CD4-positive, alpha-beta T cell treated with Interleukin-12 subunit alpha and Interleukin-12 subunit beta, for 1 hour (primary cell): ENCODE measurements around the gene PDF.

ENCODE experiments used
- DNase-seq: peaks from one replicate; pipeline ENCODE4 v3.0.0-alpha.2; 2020

PDF gene

GRCh38 chr16:69338557-69339288 is 8.3 kb upstream of the PDF start:
- DNase-seq = no peak

- no peak for DNase-seq
Observed at GRCh38 chr16:69334696-69335095, 4.3 kb upstream of the PDF start.

- DNase-seq = no peak
Observed at GRCh38 chr16:69329369-69330285, 761 bp downstream of the PDF start.

- no peak for DNase-seq
Observed at GRCh38 chr16:69328854-69329316, 1.5 kb downstream of the PDF start.

- no peak for DNase-seq
Observed at GRCh38 chr16:69327585-69328310, 2.6 kb downstream of the PDF start.

GRCh38 chr16:69326172-69326873 is 4.1 kb downstream of the PDF start:
- no peak for DNase-seq

GRCh38 chr16:69325784-69326171 is 4.6 kb downstream of the PDF start:
- no peak for DNase-seq

GRCh38 chr16:69324585-69325253 is 5.7 kb downstream of the PDF start:
- DNase-seq = no peak

GRCh38 chr16:69324013-69324531 is 6.3 kb downstream of the PDF start:
- DNase-seq = no peak

GRCh38 chr16:69323415-69323814 is 7.0 kb downstream of the PDF start:
- no peak for DNase-seq

- DNase-seq = no peak
Observed at GRCh38 chr16:69322343-69322742, 8.0 kb downstream of the PDF start.

- DNase-seq = no peak
Observed at GRCh38 chr16:69321080-69321479, 9.3 kb downstream of the PDF start.

GRCh38 chr16:69320740-69321073 is 9.7 kb downstream of the PDF start:
- DNase-seq = no peak

- no peak for DNase-seq
Observed at GRCh38 chr16:69319826-69320739, 10.3 kb downstream of the PDF start.

GRCh38 chr16:69319381-69319780 is 11.0 kb downstream of the PDF start:
- no peak for DNase-seq

- DNase-seq = no peak
Observed at GRCh38 chr16:69318911-69319289, 11.5 kb downstream of the PDF start.

- no peak for DNase-seq
Observed at GRCh38 chr16:69318177-69318910, 12.0 kb downstream of the PDF start.

- DNase-seq = no peak
Observed at GRCh38 chr16:69316595-69317034, 13.8 kb downstream of the PDF start.

- no peak for DNase-seq
Observed at GRCh38 chr16:69315486-69316311, 14.7 kb downstream of the PDF start.
